CD4-positive, CD25-positive, alpha-beta regulatory T cell (primary cell): ENCODE results near the gene CBFA2T2. TPM values are rescaled to one million over a fixed set of nuclear protein-coding genes. Genes with fewer than 3 reads are reported as not detected.
A peak's percentile ranks its signal among the peaks of the same experiment; 100 is the strongest.

Experiments
- ATAC-seq, 2 donors: fragments of 150-1000 bp; cut with Tn5 transposase; one replicate each; pipeline ENCODE4 v1.10.0; 2021; ENCODE audit warnings: low read depth in 2 of 2, moderate number of reproducible peaks in 2 of 2, moderate library complexity in 1 of 2
- DNase-seq, 3 donors: peaks; one replicate each; pipeline versions ENCODE4 v3.0.0 to v3.0.0-alpha.2; 2012 to 2022; ENCODE audit warnings: mixed read lengths in 1 of 3
- H3K27ac ChIP-seq: one replicate; pipeline ENCODE4 v1.7.0; 2013; ENCODE audit warnings: mild to moderate bottlenecking, low read length; ENCODE audit not compliant: insufficient read depth, poor library complexity, severe bottlenecking
- H3K27me3 ChIP-seq: one replicate; pipeline ENCODE4 v1.7.0; 2013; ENCODE audit warnings: low read length; ENCODE audit not compliant: control insufficient read depth, insufficient read depth
- H3K36me3 ChIP-seq: one replicate; pipeline ENCODE4 v1.7.0; 2013; ENCODE audit warnings: mild to moderate bottlenecking, low read length, moderate library complexity; ENCODE audit not compliant: control insufficient read depth, insufficient read depth
- H3K4me1 ChIP-seq: 2 replicates; pipeline ENCODE4 v1.7.0; 2013; ENCODE audit warnings: mild to moderate bottlenecking, low read length; ENCODE audit not compliant: insufficient read depth, control insufficient read depth, poor library complexity, severe bottlenecking
- H3K4me3 ChIP-seq: one replicate; pipeline ENCODE4 v1.7.0; 2013; ENCODE audit warnings: low read depth, mild to moderate bottlenecking, low read length, moderate library complexity
- H3K9me3 ChIP-seq, 2 experiments: 1 replicate in 1 of 2; 2 replicates in 1 of 2; pipeline ENCODE4 v1.7.0; 2013; ENCODE audit warnings: low read length in 2 of 2, mild to moderate bottlenecking in 1 of 2, moderate library complexity in 1 of 2; ENCODE audit not compliant: control insufficient read depth in 2 of 2
- H3K27ac Mint-ChIP-seq, 3 donors: one replicate each; pipeline ENCODE4 v1.8.0; 2020 to 2022; ENCODE audit warnings: mild to moderate bottlenecking in 3 of 3, mixed read lengths in 3 of 3, moderate library complexity in 2 of 3
- H3K27me3 Mint-ChIP-seq: one replicate; pipeline ENCODE4 v1.8.0; 2022; ENCODE audit warnings: mild to moderate bottlenecking, mixed read lengths
- H3K36me3 Mint-ChIP-seq: one replicate; pipeline ENCODE4 v1.8.0; 2020; ENCODE audit warnings: mixed read lengths
- H3K4me1 Mint-ChIP-seq, 4 donors: one replicate each; pipeline ENCODE4 v1.8.0; 2020 to 2022; ENCODE audit warnings: mixed read lengths in 4 of 4, mild to moderate bottlenecking in 1 of 4
- H3K4me3 Mint-ChIP-seq, 4 donors: one replicate each; pipeline ENCODE4 v1.8.0; 2020 to 2022; ENCODE audit warnings: mild to moderate bottlenecking in 4 of 4, mixed read lengths in 4 of 4, moderate library complexity in 3 of 4
- H3K9me3 Mint-ChIP-seq, 7 donors: one replicate each; pipeline ENCODE4 v1.8.0; 2020 to 2022; ENCODE audit warnings: mixed read lengths in 7 of 7, mild to moderate bottlenecking in 3 of 7, moderate library complexity in 2 of 7
- polyA plus RNA-seq, 4 donors: library from polyadenylated mRNA; unstranded; fragments of 300-500 nt; fragmentation: Illumina TruSeq; gene quantifications; one replicate each; pipeline ENCODE4 v1.2.3, GENCODE V29; 2021
- total RNA-seq: library from RNA; stranded (reverse); gene quantifications from one replicate; pipeline ENCODE4 v1.2.3, GENCODE V29; 2022

Gene CBFA2T2
- total and polyA plus RNA-seq, 5 donors from 2014 or later = 11.8 to 31.0 (median 14.0) TPM

- Mint-ChIP-seq H3K4me1 (peaks cover 14 to 41% (median 26%) of the 10 kb centered on the region in 4 donors), H3K4me3 (no peak overlapping the region), H3K36me3 (no peaks in the 10 kb centered on the region), H3K9me3 (no peaks in the 10 kb centered on the region), H3K27me3 (no peaks in the 10 kb centered on the region), H3K27ac (peak overlapping the region in 2 of 3 donors; percentile 70 to 72)
- ATAC-seq (no peak), DNase-seq (peak in 1 of 3 donors; percentile 47)
- no peaks in the 10 kb centered on the region for H3K27me3 ChIP-seq
- H3K4me3 ChIP-seq = no peak overlapping the region
- H3K27ac ChIP-seq = no peak overlapping the region
- no peaks in the 10 kb centered on the region for H3K9me3 ChIP-seq
- H3K36me3 ChIP-seq = no peaks in the 10 kb centered on the region
- no peaks in the 10 kb centered on the region for H3K4me1 ChIP-seq
Observed at GRCh38 chr20:33516882-33517281, 27.0 kb downstream of the CBFA2T2 start.

DNA sequence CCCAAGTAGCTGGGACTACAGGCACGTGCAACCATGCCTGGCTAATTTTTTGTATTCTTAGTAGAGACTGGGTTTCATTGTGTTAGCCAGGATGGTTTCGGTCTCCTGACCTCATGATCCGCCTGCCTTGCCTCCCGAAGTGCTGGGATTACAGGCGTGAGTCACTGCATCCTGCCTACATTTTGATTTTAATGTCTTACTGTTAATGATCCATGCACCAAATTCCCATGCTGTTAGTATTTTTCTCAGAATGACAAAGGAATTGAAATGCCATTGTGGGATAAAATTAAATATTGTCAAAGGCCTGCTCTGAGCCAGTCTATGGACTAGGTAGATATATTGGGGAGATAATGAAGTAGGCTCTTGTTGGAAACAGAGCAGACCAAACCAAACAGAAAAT, 28.2 kb downstream of the CBFA2T2 start:
- Histone ChIP-seq H3K27ac (no peak overlapping the region), H3K9me3 (no peaks in the 10 kb centered on the region), H3K4me1 (no peaks in the 10 kb centered on the region), H3K36me3 (no peaks in the 10 kb centered on the region), H3K4me3 (no peak overlapping the region), H3K27me3 (no peaks in the 10 kb centered on the region)
- peaks cover 14 to 41% (median 23%) of the 10 kb centered on the region in 4 donors for H3K4me1 Mint-ChIP-seq
- no peaks in the 10 kb centered on the region for H3K36me3 Mint-ChIP-seq
- DNase-seq = no peak
- H3K4me3 Mint-ChIP-seq = no peak overlapping the region
- no peak overlapping the region for H3K27ac Mint-ChIP-seq
- H3K9me3 Mint-ChIP-seq = no peaks in the 10 kb centered on the region
- H3K27me3 Mint-ChIP-seq = no peaks in the 10 kb centered on the region
- ATAC-seq = no peak

- Histone ChIP-seq H3K36me3 (no peaks in the 10 kb centered on the region), H3K4me1 (no peaks in the 10 kb centered on the region), H3K27ac (peak overlapping the region; percentile 8), H3K4me3 (no peak overlapping the region), H3K9me3 (no peaks in the 10 kb centered on the region), H3K27me3 (no peaks in the 10 kb centered on the region)
- no peaks in the 10 kb centered on the region for H3K9me3 Mint-ChIP-seq
- no peak for DNase-seq
- H3K4me1 Mint-ChIP-seq = peaks cover 20 to 31% (median 21%) of the 10 kb centered on the region in 4 donors
- H3K36me3 Mint-ChIP-seq = peaks cover 6% of the 10 kb centered on the region
- H3K4me3 Mint-ChIP-seq = no peak overlapping the region
- no peak for ATAC-seq
- peak overlapping the region in 2 of 3 donors; percentile 7 to 21 for H3K27ac Mint-ChIP-seq
- no peaks in the 10 kb centered on the region for H3K27me3 Mint-ChIP-seq
Observed at GRCh38 chr20:33521461-33521860, 31.6 kb downstream of the CBFA2T2 start.

DNA sequence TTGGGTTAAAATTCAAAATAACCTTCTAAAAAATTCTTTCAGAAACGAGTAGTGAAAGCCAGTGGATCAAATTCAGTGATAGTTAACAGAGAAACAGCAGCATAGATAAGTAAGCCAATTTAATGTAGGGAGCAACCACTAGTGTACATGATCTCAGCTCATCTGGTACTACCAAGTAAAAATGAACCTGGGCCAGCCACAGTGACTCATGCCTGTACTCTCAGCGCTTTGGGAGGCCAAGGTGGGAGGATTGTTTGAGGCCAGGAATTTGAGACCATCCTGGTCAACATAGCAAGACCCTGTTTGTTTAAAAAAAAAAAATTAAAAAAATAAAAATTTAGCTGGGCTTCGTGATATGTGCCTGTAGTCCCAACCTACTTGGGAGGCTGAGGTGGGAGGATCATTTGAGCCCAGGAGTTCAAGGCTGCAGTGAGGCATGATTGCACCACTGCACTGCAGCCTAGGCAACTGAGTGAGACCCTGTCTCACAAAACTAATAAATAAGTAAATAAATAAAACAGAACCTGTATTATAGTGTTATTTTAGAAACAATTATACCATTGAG, 32.4 kb downstream of the CBFA2T2 start:
- no peaks in the 10 kb centered on the region for H3K9me3 ChIP-seq
- Mint-ChIP-seq H3K36me3 (peaks cover 6% of the 10 kb centered on the region), H3K9me3 (no peaks in the 10 kb centered on the region), H3K27ac (peak overlapping the region in 2 of 3 donors; percentile 7 to 32), H3K4me1 (peaks cover 15 to 28% (median 17%) of the 10 kb centered on the region in 4 donors), H3K4me3 (no peak overlapping the region), H3K27me3 (no peaks in the 10 kb centered on the region)
- no peaks in the 10 kb centered on the region for H3K27me3 ChIP-seq
- ATAC-seq (no peak), DNase-seq (no peak)
- no peak overlapping the region for H3K4me3 ChIP-seq
- H3K36me3 ChIP-seq = no peaks in the 10 kb centered on the region
- no peak overlapping the region for H3K27ac ChIP-seq
- no peaks in the 10 kb centered on the region for H3K4me1 ChIP-seq

DNA sequence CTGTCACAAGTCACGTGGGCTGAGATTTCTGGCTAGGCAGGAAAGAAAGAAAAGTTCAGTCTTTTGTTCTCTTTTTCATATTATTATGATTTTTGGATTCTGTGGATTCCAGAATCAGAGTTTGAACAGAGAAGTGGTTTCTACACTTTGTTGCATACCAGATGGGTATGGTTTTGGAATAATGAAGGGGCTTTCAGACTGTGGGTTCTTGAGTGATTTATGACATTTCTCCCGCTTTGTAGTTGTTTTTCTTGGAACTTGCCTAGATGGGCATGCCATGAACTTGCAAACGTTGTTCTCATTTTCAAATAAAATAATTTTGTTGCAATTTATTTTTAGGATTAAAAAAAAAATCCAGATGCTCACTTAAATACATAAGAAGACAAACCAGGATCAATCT, 34.4 kb downstream of the CBFA2T2 start:
- DNase-seq (no peak), ATAC-seq (no peak)
- Mint-ChIP-seq H3K27me3 (no peaks in the 10 kb centered on the region), H3K9me3 (no peaks in the 10 kb centered on the region), H3K27ac (no peak overlapping the region), H3K4me3 (no peak overlapping the region), H3K36me3 (peaks cover 11% of the 10 kb centered on the region), H3K4me1 (peaks cover 18 to 30% (median 21%) of the 10 kb centered on the region in 4 donors)
- Histone ChIP-seq H3K27me3 (no peaks in the 10 kb centered on the region), H3K36me3 (no peaks in the 10 kb centered on the region), H3K9me3 (no peaks in the 10 kb centered on the region), H3K4me1 (no peaks in the 10 kb centered on the region), H3K27ac (no peak overlapping the region), H3K4me3 (no peak overlapping the region)

DNA sequence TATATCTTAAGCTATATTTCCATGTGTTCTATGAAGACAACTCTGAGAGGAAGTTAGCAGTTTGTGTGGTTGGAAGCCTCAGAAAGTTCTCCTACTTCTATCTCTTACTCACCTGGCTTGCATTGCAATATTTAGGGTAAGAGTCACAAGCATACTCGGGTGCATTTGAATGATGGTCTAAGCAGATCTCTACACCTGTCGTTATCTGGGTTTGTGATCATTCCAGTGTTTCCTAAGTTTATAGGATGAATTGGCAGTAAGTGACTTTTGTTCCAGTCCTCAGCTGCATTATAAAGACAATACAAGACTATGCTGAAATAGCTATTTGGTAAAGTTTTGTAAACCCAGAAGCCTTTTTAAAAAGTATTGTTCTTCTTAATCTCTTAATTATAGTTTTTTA, 36.9 kb downstream of the CBFA2T2 start:
- H3K27ac Mint-ChIP-seq = no peak overlapping the region
- H3K9me3 Mint-ChIP-seq = no peaks in the 10 kb centered on the region
- Histone ChIP-seq H3K4me3 (no peak overlapping the region), H3K36me3 (no peaks in the 10 kb centered on the region), H3K4me1 (no peaks in the 10 kb centered on the region), H3K27me3 (no peaks in the 10 kb centered on the region), H3K9me3 (no peaks in the 10 kb centered on the region), H3K27ac (no peak overlapping the region)
- ATAC-seq (no peak), DNase-seq (no peak)
- no peak overlapping the region for H3K4me3 Mint-ChIP-seq
- H3K4me1 Mint-ChIP-seq = peaks cover 9 to 29% (median 20%) of the 10 kb centered on the region in 4 donors
- peaks cover 11% of the 10 kb centered on the region for H3K36me3 Mint-ChIP-seq
- H3K27me3 Mint-ChIP-seq = no peaks in the 10 kb centered on the region

GRCh38 chr20:33531047-33531877, 41.4 kb downstream of the CBFA2T2 start:
- Mint-ChIP-seq H3K4me1 (peaks cover 18 to 44% (median 24%) of the 10 kb centered on the region in 4 donors), H3K4me3 (no peak overlapping the region), H3K27me3 (no peaks in the 10 kb centered on the region), H3K36me3 (peaks cover 10% of the 10 kb centered on the region), H3K9me3 (no peaks in the 10 kb centered on the region), H3K27ac (peak overlapping the region in 2 of 3 donors; percentile 38 to 49)
- no peak for DNase-seq
- no peaks in the 10 kb centered on the region for H3K27me3 ChIP-seq
- H3K9me3 ChIP-seq = no peaks in the 10 kb centered on the region
- ATAC-seq = no peak
- H3K36me3 ChIP-seq = no peaks in the 10 kb centered on the region
- H3K4me1 ChIP-seq = no peaks in the 10 kb centered on the region
- no peak overlapping the region for H3K27ac ChIP-seq
- no peak overlapping the region for H3K4me3 ChIP-seq
